Keratinocyte (primary cell): Measurements from ENCODE around the gene POMT1. TPM values are rescaled to one million over a fixed set of nuclear protein-coding genes. Genes with fewer than 3 reads are reported as not detected.
A peak's percentile ranks its signal among the peaks of the same experiment; 100 is the strongest.

Source experiments
- DNase-seq: peaks from one replicate; pipeline ENCODE4 v3.0.0-alpha.2; 2011; ENCODE audit warnings: low read depth, missing footprints, low spot score
- FAIRE-seq: peaks from 2 replicates; lab custom pipeline; 2011; peaks lifted over from hg19 to GRCh38; lab: Jason Lieb, UNC
- H2AFZ ChIP-seq: 2 replicates; pipeline ENCODE4 v1.6.0; 2012; ENCODE audit warnings: low read length, control low read depth, inconsistent platforms; ENCODE audit not compliant: control insufficient read depth
- H3K27ac ChIP-seq: 2 replicates; pipeline ENCODE4 v1.5.1; 2011; ENCODE audit warnings: low read length; ENCODE audit not compliant: control insufficient read depth, insufficient read depth
- H3K27me3 ChIP-seq: 3 replicates; pipeline ENCODE4 v1.6.0; 2011; ENCODE audit warnings: low read length; ENCODE audit not compliant: control insufficient read depth, insufficient read depth; ENCODE audit errors: extremely low read depth
- H3K36me3 ChIP-seq, 2 experiments: 2 replicates in 1 of 2; 3 replicates in 1 of 2; pipeline ENCODE4 v1.5.1; 2011; ENCODE audit warnings: low read length in 2 of 2, mild to moderate bottlenecking in 1 of 2; ENCODE audit not compliant: control insufficient read depth in 2 of 2, insufficient read depth in 2 of 2; ENCODE audit errors: extremely low read depth in 1 of 2
- H3K4me1 ChIP-seq: 3 replicates; pipeline ENCODE4 v1.5.1; 2011; ENCODE audit warnings: low read length; ENCODE audit not compliant: control insufficient read depth, insufficient read depth; ENCODE audit errors: extremely low read depth
- H3K4me2 ChIP-seq: 3 replicates; pipeline ENCODE4 v1.6.0; 2011; ENCODE audit warnings: low read depth, low read length; ENCODE audit not compliant: control insufficient read depth, insufficient read depth; ENCODE audit errors: extremely low read depth
- H3K4me3 ChIP-seq, 3 experiments: fragments of 200-600 bp in 1 of 3; sonication (generic) in 1 of 3; 2 replicates in 2 of 3; 3 replicates in 1 of 3; pipeline ENCODE4 v1.5.1; 2011 to 2016; ENCODE audit warnings: low read length in 3 of 3, mild to moderate bottlenecking in 3 of 3, control low read depth in 2 of 3, inconsistent platforms in 1 of 3, low read depth in 1 of 3, mixed read lengths in 1 of 3, mixed run types in 1 of 3, moderate library complexity in 1 of 3; ENCODE audit not compliant: control insufficient read depth in 2 of 3, insufficient read depth in 2 of 3; ENCODE audit errors: extremely low read depth in 1 of 3
- H3K79me2 ChIP-seq: 2 replicates; pipeline ENCODE4 v1.6.0; 2012; ENCODE audit warnings: low read length; ENCODE audit not compliant: control insufficient read depth, insufficient read depth
- H3K9ac ChIP-seq: 3 replicates; pipeline ENCODE4 v1.6.0; 2011; ENCODE audit warnings: low read length; ENCODE audit not compliant: control insufficient read depth, insufficient read depth; ENCODE audit errors: extremely low read depth
- H3K9me1 ChIP-seq: 3 replicates; pipeline ENCODE4 v1.6.0; 2011; ENCODE audit warnings: low read length; ENCODE audit not compliant: control insufficient read depth, insufficient read depth; ENCODE audit errors: extremely low read depth
- H3K9me3 ChIP-seq: 2 replicates; pipeline ENCODE4 v1.5.1; 2012; ENCODE audit warnings: low read depth, low read length; ENCODE audit not compliant: control insufficient read depth
- H4K20me1 ChIP-seq: 3 replicates; pipeline ENCODE4 v1.6.0; 2011; ENCODE audit warnings: low read length; ENCODE audit not compliant: control insufficient read depth, insufficient read depth; ENCODE audit errors: extremely low read depth
- EZH2 ChIP-seq: IDR thresholded peaks from one replicate; pipeline ENCODE4 v1.6.1; 2012; ENCODE audit warnings: inconsistent platforms, mild to moderate bottlenecking, low read length, moderate library complexity
- dilution Hi-C: fragments of 300-500 bp; cut with MboI; formaldehyde crosslinking; loops from one replicate; pipeline ENCODE4 v1.7.0; 2020; ENCODE audit warnings: low sequenced_read_pairs; ENCODE audit not compliant: extremely low pct_ligation_motif_present
- polyA plus RNA-seq, 5 experiments: library from polyadenylated mRNA; depleted of rRNA in 3 of 5; stranded (reverse) in 3 of 5; stranded (forward) in 1 of 5; unstranded in 1 of 5; fragments of >200 nt; gene quantifications; 1 replicate in 1 of 5; 2 replicates in 3 of 5; 3 replicates in 1 of 5; pipeline versions ENCODE4 v1.2.1 to v1.2.3, GENCODE V29; 2011 to 2012; ENCODE audit warnings: missing spikeins in 2 of 5, low read depth in 1 of 5, low replicate concordance in 1 of 5
- TF ChIP-seq, protein P1 (sequence below), 3 experiments: IDR thresholded peaks in 1 of 3; conservative IDR thresholded peaks in 1 of 3; optimal IDR thresholded peaks in 1 of 3; 2 replicates in 2 of 3; 3 replicates in 1 of 3; pipeline versions ENCODE3 to v1.5.1; 2011; ENCODE audit warnings: low read length in 3 of 3, mild to moderate bottlenecking in 3 of 3, moderate library complexity in 2 of 3, control low read depth in 1 of 3, inconsistent platforms in 1 of 3; ENCODE audit not compliant: insufficient read depth in 2 of 3; ENCODE audit errors: extremely low read depth in 1 of 3

Gene POMT1
- polyA plus RNA-seq, 1 donor (not counting 4 experiments of a cell fraction or from before 2014, with no cell fraction given): 10.3 TPM

DNA sequence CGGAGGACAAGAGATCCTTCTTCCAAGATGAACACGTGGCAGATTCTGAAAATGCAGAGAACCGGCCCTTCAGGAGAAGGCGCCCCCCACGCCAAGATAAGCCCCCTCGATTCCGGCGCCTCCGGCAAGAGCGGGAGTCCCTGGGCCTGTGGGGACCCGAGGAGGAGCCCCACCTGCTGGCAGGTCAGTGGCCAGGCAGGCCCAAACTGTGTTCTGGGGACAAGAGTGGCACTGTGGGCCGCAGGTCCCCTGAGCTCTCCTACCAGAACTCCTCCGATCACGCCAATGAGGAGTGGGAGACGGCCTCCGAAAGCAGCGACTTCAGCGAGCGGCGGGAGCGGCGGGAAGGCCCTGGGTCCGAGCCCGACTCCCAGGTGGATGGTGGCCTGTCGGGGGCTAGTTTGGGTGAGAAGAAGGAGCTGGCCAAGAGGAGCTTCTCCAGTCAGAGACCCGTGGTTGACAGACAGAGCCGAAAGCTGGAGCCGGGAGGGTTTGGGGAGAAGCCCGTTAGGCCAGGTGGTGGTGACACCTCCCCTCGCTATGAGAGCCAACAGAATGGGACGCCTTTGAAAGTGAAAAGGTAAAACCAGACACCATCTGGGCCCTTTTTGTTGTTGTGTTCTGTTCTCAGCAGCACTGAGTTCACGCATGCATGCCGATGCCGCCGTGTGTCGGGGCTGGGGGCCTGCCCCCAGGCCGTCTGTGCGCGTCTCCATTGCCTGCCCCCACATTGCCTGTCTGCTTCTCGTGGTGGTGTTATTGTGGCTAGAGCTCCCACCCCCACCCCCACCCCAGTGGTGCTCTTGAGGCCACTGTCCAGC, 26.6 kb upstream of the POMT1 start:
- Histone ChIP-seq H4K20me1 (peaks cover 21% of the 10 kb centered on the region), H3K9ac (no peak overlapping the region), H3K36me3 (peaks cover 56 to 60% of the 10 kb centered on the region in 2 experiments), H3K27me3 (no peaks in the 10 kb centered on the region), H3K4me3 (no peak overlapping the region), H3K9me1 (no peaks in the 10 kb centered on the region), H3K4me2 (no peak overlapping the region), H2AFZ (no peak overlapping the region), H3K27ac (no peak overlapping the region), H3K79me2 (peaks cover 21% of the 10 kb centered on the region), H3K4me1 (peaks cover 4% of the 10 kb centered on the region), H3K9me3 (no peaks in the 10 kb centered on the region)
- no peak for DNase-seq
- dilution Hi-C loops: no loop called here
- FAIRE-seq: no peak
- TF ChIP-seq EZH2: no peak
- TF ChIP-seq, protein P1, sequence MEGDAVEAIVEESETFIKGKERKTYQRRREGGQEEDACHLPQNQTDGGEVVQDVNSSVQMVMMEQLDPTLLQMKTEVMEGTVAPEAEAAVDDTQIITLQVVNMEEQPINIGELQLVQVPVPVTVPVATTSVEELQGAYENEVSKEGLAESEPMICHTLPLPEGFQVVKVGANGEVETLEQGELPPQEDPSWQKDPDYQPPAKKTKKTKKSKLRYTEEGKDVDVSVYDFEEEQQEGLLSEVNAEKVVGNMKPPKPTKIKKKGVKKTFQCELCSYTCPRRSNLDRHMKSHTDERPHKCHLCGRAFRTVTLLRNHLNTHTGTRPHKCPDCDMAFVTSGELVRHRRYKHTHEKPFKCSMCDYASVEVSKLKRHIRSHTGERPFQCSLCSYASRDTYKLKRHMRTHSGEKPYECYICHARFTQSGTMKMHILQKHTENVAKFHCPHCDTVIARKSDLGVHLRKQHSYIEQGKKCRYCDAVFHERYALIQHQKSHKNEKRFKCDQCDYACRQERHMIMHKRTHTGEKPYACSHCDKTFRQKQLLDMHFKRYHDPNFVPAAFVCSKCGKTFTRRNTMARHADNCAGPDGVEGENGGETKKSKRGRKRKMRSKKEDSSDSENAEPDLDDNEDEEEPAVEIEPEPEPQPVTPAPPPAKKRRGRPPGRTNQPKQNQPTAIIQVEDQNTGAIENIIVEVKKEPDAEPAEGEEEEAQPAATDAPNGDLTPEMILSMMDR (optimal IDR thresholded peaks at IDR 0.05 in 1 of 3, IDR thresholded peaks at IDR 0.05 in 1 of 3, conservative IDR thresholded peaks at IDR 0.05 in 1 of 3; ENCODE audit: extremely low read depth in 1 of 3, insufficient read depth in 2 of 3, low read length in 3 of 3): peak in 2 of 3 experiments; percentile 36 to 37

DNA sequence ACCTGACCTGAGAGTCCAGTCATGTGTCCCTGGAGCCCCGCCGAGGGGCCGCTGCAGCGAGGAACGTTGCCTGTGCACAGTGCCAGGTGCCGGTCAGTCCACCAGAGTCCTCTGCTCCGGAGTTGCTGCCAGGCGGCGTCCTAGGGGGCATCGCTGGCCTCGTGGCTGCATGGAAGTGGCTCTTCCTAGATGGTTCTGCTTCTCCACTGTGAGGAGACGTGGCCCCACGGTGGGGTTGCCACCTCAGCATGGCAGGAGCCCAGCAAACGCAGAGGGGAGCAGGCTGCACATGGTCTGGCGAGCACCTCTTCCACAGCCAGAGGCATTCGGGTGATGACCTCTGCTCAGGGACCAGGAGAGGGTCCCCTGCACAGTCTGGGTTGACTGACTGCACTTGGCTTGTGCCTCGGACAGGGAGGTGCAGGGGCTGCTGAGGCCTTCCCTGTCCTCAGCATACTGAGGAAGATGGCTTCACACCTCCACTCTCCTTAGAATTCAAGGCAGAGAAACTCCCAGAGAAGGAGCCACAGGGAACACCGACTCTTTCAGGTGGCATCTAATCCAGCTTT, 25.9 kb upstream of the POMT1 start:
- H3K4me1 ChIP-seq: peaks cover 4% of the 10 kb centered on the region
- no peaks in the 10 kb centered on the region for H3K9me1 ChIP-seq
- peaks cover 58 to 59% of the 10 kb centered on the region in 2 experiments for H3K36me3 ChIP-seq
- no peaks in the 10 kb centered on the region for H3K27me3 ChIP-seq
- H3K9me3 ChIP-seq: no peaks in the 10 kb centered on the region
- H3K4me2 ChIP-seq: no peak overlapping the region
- DNase-seq (no peak), FAIRE-seq (no peak)
- H3K9ac ChIP-seq: no peak overlapping the region
- H2AFZ ChIP-seq: no peak overlapping the region
- TF ChIP-seq, protein P1 (optimal IDR thresholded peaks at IDR 0.05 in 1 of 3, IDR thresholded peaks at IDR 0.05 in 1 of 3, conservative IDR thresholded peaks at IDR 0.05 in 1 of 3; ENCODE audit: extremely low read depth in 1 of 3, insufficient read depth in 2 of 3, low read length in 3 of 3): no peak
- no peak for TF ChIP-seq EZH2
- peaks cover 17% of the 10 kb centered on the region for H3K79me2 ChIP-seq
- H3K27ac ChIP-seq: no peak overlapping the region
- dilution Hi-C loops: no loop called here
- H4K20me1 ChIP-seq: peaks cover 21% of the 10 kb centered on the region
- H3K4me3 ChIP-seq: no peak overlapping the region
